ENCODE data around the gene MASP1. TPM values are rescaled to one million over a fixed set of nuclear protein-coding genes. Genes with fewer than 3 reads are reported as not detected.
A peak's percentile ranks its signal among the peaks of the same experiment; 100 is the strongest.
"Not testable (repeated sequence)": the region's sequence is repeated elsewhere in the genome, so short reads cannot be mapped to it uniquely, and the experiment has no call there.

MASP1 gene
- total RNA-seq, 1 donor from 2014 or later, result 5.7 TPM

DNA sequence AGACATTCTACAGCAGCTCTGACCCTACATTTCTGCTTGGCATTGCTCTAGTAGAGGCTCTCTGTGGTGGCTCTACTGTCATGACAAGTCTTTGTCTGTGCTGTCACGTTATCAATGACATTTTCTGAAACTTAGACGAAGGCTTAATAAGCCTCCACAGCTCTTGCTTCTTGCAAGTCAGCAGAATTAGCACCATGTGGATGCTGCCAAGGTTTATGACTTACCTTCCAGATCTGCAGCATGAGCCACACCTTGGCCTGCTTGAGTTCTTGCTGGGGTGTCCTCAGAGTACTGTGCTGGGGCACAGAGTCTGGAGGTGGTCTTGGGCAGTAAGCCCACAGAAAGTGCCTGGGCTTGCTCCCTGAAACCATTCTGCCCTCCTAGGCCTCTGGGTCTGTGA, 84.5 kb downstream of the MASP1 start:
- Histone ChIP-seq H3K4me3 (ENCODE audit: low read length in 3 of 3) (no peak overlapping the region), H3K9me3 (ENCODE audit: control insufficient read depth in 3 of 3, low read length in 3 of 3) (no peaks in the 10 kb centered on the region), H3K27ac (ENCODE audit: low read depth, low read length) (no peak overlapping the region), H3K27me3 (ENCODE audit: control insufficient read depth in 3 of 3, insufficient read depth in 3 of 3, low read length in 3 of 3) (no peaks in the 10 kb centered on the region), H3K4me1 (ENCODE audit: control insufficient read depth in 3 of 3, insufficient read depth in 3 of 3, low read length in 3 of 3) (peaks cover 5 to 22% (median 19%) of the 10 kb centered on the region in 3 donors), H3K9ac (ENCODE audit: low read depth in 1 of 3, low read length in 3 of 3) (no peak overlapping the region), H3K36me3 (ENCODE audit: control insufficient read depth in 3 of 3, insufficient read depth in 3 of 3, low read length in 3 of 3) (no peaks in the 10 kb centered on the region)

DNA sequence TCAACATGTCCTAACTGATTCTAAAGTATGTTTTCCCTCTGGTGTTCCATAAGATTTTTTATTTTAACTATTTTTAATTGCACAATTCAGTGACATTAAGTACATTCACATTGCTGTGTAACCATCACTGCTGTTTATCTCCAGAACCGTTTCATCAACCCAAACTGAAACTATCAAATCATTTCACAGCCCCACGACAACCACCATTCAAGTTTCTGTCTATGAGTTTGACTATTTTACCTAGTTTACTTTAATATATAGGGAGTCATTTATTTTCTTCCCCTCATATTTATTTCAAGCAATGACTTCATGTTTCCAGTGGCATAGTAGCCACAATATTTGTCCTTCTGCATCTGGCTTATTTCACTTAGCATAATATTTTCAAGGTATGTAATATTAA, 85.9 kb downstream of the MASP1 start:
- Histone ChIP-seq H3K4me3 (ENCODE audit: low read length in 3 of 3) (no peak overlapping the region), H3K9ac (ENCODE audit: low read depth in 1 of 3, low read length in 3 of 3) (no peak overlapping the region), H3K27me3 (ENCODE audit: control insufficient read depth in 3 of 3, insufficient read depth in 3 of 3, low read length in 3 of 3) (no peaks in the 10 kb centered on the region), H3K27ac (ENCODE audit: low read depth, low read length) (no peak overlapping the region), H3K9me3 (ENCODE audit: control insufficient read depth in 3 of 3, low read length in 3 of 3) (no peaks in the 10 kb centered on the region), H3K36me3 (ENCODE audit: control insufficient read depth in 3 of 3, insufficient read depth in 3 of 3, low read length in 3 of 3) (no peaks in the 10 kb centered on the region), H3K4me1 (ENCODE audit: control insufficient read depth in 3 of 3, insufficient read depth in 3 of 3, low read length in 3 of 3) (peaks cover 2 to 16% (median 9%) of the 10 kb centered on the region in 3 donors)

DNA sequence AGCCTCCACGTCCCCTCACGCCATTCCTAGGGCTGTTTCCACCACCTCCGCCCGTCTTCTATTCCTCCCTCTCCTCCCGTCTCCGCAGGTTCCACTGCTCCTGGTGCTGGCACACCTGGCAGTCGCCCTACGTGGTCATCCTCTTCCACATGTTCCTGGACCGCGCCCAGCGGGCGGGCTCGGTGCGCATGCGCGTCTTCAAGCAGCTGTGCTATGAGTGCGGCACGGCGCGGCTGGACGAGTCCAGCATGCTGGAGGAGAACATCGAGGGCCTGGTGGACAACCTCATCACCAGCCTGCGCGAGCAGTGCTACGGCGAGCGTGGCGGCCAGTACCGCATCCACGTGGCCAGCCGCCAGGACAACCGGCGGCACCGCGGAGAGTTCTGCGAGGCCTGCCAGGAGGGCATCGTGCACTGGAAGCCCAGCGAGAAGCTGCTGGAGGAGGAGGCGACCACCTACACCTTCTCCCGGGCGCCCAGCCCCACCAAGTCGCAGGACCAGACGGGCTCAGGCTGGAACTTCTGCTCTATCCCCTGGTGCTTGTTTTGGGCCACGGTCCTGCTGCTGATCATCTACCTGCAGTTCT, 92.0 kb downstream of the MASP1 start:
- H3K27me3 ChIP-seq (ENCODE audit: control insufficient read depth in 3 of 3, insufficient read depth in 3 of 3, low read length in 3 of 3); H3K36me3 ChIP-seq (ENCODE audit: control insufficient read depth in 3 of 3, insufficient read depth in 3 of 3, low read length in 3 of 3); H3K4me3 ChIP-seq (ENCODE audit: low read length in 3 of 3); H3K9me3 ChIP-seq (ENCODE audit: control insufficient read depth in 3 of 3, low read length in 3 of 3); H3K9ac ChIP-seq (ENCODE audit: low read depth in 1 of 3, low read length in 3 of 3); H3K27ac ChIP-seq (ENCODE audit: low read depth, low read length); H3K4me1 ChIP-seq (ENCODE audit: control insufficient read depth in 3 of 3, insufficient read depth in 3 of 3, low read length in 3 of 3): not testable (repeated sequence)

DNA sequence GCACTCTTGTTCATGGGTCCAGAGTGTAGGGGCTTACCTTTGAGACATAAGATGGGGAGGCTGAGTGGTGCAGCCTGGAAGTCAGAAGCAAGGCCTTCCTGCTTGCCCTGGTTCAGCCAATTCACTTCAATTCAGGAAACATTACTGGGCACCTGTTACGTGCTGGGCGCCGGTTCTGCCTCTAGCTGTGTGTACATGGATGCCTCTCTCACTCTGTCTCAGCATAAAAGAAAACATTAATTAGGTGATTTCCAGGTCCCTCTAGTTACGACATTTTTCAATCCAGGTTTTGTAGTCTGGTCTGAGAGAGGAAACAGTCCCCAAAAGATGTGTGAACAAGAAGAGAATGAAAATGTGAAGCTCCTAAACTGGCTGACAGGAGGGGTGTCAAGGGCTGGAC, 93.0 kb downstream of the MASP1 start:
- Histone ChIP-seq H3K9me3 (ENCODE audit: control insufficient read depth in 3 of 3, low read length in 3 of 3) (no peaks in the 10 kb centered on the region), H3K9ac (ENCODE audit: low read depth in 1 of 3, low read length in 3 of 3) (no peak overlapping the region), H3K36me3 (ENCODE audit: control insufficient read depth in 3 of 3, insufficient read depth in 3 of 3, low read length in 3 of 3) (no peaks in the 10 kb centered on the region), H3K4me3 (ENCODE audit: low read length in 3 of 3) (no peak overlapping the region), H3K4me1 (ENCODE audit: control insufficient read depth in 3 of 3, insufficient read depth in 3 of 3, low read length in 3 of 3) (no peaks in the 10 kb centered on the region), H3K27ac (ENCODE audit: low read depth, low read length) (no peak overlapping the region), H3K27me3 (ENCODE audit: control insufficient read depth in 3 of 3, insufficient read depth in 3 of 3, low read length in 3 of 3) (no peaks in the 10 kb centered on the region)

DNA sequence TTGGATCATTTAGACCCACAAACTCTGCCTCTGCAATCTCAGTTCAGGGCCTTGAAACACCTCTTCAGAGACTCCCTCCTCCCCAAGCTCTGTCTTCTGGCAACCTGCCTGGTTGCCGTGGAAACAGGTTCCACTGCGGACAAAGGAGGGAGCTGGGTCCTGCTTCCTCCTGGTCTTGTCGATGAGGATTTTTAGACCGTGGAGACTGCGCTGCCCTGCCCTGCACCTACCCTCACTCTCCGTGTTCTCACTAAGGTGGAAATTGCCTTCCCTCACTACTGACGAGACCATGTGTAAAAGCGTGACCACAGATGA, 94.2 kb downstream of the MASP1 start, which contains the start of gene RTP1:
Gene RTP1, plus strand, starts transcription at position 152 of the 315 bp plus-strand sequence. Its CDS starts 30 bp downstream, at position 182.
- Histone ChIP-seq H3K9ac (ENCODE audit: low read depth in 1 of 3, low read length in 3 of 3) (no peak within 1 kb of the TSS), H3K4me3 (ENCODE audit: low read length in 3 of 3) (no peak within 1 kb of the TSS), H3K4me1 (ENCODE audit: control insufficient read depth in 3 of 3, insufficient read depth in 3 of 3, low read length in 3 of 3) (no peaks in the 10 kb centered on the region), H3K27me3 (ENCODE audit: control insufficient read depth in 3 of 3, insufficient read depth in 3 of 3, low read length in 3 of 3) (no peaks in the 10 kb centered on the region), H3K36me3 (ENCODE audit: control insufficient read depth in 3 of 3, insufficient read depth in 3 of 3, low read length in 3 of 3) (no peaks in the 10 kb centered on the region), H3K27ac (ENCODE audit: low read depth, low read length) (no peak within 1 kb of the TSS), H3K9me3 (ENCODE audit: control insufficient read depth in 3 of 3, low read length in 3 of 3) (no peaks in the 10 kb centered on the region)

DNA sequence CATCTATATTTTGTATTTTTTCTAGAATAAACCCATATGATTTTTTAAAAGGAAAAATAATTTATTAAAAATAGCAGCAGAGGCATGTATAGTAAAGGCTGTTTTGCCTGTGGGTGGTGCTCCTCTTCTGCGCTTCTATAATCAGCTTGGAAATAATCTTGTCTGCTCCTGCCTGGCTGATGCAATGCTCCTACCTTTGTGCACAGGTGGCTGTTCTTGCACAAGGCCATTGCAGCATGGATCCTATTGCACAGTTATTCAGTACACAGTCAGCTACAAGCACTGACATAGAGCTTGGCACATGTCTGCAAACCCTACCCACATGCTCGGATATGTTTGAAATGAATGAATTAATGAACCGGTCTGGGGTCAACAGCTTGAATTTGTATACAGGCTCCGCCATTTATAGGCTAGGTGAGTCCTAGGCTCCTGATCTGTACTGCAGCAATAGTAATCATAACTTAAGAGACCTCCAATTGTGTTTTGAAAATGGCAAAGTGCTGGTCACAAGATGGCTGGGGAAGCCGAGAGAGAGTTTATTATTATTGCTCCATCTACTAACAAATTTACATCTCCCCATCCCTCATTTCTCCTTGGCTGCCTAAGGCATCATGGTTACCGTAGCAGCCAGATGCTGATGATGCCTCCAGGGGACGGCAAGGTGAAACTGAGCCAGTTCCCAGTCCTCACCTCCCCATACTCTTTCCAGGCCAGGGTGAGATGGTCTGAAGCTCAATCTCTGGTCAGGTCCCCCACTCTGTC, 94.8 kb downstream of the MASP1 start:
- H3K9ac ChIP-seq (ENCODE audit: low read depth in 1 of 3, low read length in 3 of 3), result no peak overlapping the region
- no peaks in the 10 kb centered on the region for H3K27me3 ChIP-seq (ENCODE audit: control insufficient read depth in 3 of 3, insufficient read depth in 3 of 3, low read length in 3 of 3)
- H3K4me3 ChIP-seq (ENCODE audit: low read length in 3 of 3), result no peak overlapping the region
- H3K9me3 ChIP-seq (ENCODE audit: control insufficient read depth in 3 of 3, low read length in 3 of 3), result no peaks in the 10 kb centered on the region
- no peak overlapping the region for H3K27ac ChIP-seq (ENCODE audit: low read depth, low read length)
- no peaks in the 10 kb centered on the region for H3K36me3 ChIP-seq (ENCODE audit: control insufficient read depth in 3 of 3, insufficient read depth in 3 of 3, low read length in 3 of 3)
- no peaks in the 10 kb centered on the region for H3K4me1 ChIP-seq (ENCODE audit: control insufficient read depth in 3 of 3, insufficient read depth in 3 of 3, low read length in 3 of 3)

DNA sequence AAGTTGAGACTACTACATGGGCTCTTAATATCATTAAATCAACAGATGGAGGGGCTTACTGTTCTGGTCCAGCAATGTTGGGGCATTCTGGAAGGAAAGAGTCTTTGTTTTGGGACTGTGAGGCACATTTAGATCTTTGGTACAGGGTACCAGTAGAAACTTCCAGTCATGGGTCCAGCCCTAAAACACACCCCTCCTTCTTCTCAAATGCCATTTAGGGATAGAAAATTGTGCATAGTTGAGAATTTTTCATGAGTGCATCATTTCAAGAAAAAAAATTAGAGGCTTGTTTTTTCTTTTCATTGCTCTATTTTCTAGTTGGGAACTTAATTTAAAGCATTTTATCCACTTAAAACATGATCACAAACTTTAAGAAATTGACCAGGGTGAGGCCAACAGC, 98.4 kb downstream of the MASP1 start:
- H3K27me3 ChIP-seq (ENCODE audit: control insufficient read depth in 3 of 3, insufficient read depth in 3 of 3, low read length in 3 of 3), result no peaks in the 10 kb centered on the region
- H3K4me1 ChIP-seq (ENCODE audit: control insufficient read depth in 3 of 3, insufficient read depth in 3 of 3, low read length in 3 of 3), result peaks cover 0 to 3% (median 0%) of the 10 kb centered on the region in 3 donors
- no peak overlapping the region for H3K27ac ChIP-seq (ENCODE audit: low read depth, low read length)
- no peak overlapping the region for H3K9ac ChIP-seq (ENCODE audit: low read depth in 1 of 3, low read length in 3 of 3)
- H3K36me3 ChIP-seq (ENCODE audit: control insufficient read depth in 3 of 3, insufficient read depth in 3 of 3, low read length in 3 of 3), result no peaks in the 10 kb centered on the region
- H3K4me3 ChIP-seq (ENCODE audit: low read length in 3 of 3), result no peak overlapping the region
- H3K9me3 ChIP-seq (ENCODE audit: control insufficient read depth in 3 of 3, low read length in 3 of 3), result no peaks in the 10 kb centered on the region

DNA sequence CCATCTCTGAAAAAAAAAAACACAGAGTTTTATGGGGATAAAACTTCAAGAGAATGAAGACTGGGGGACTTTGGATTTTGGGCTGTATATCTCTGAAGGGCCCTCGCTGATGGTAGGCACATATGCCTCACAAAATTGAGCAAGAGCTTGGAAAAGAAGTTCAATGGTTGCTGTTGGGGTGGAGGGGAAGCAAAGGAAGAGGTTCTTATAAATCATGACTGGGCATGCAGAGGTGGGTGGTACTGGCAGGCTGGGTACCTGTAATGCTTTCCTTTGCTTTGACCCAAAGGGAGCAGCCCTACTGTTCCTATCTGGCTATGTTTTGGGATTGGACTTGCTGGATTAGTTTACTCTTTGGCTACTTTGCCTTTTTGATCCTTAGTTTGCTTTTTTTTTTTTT, 100.3 kb downstream of the MASP1 start:
- no peak overlapping the region for H3K9ac ChIP-seq (ENCODE audit: low read depth in 1 of 3, low read length in 3 of 3)
- H3K4me3 ChIP-seq (ENCODE audit: low read length in 3 of 3), result no peak overlapping the region
- no peaks in the 10 kb centered on the region for H3K27me3 ChIP-seq (ENCODE audit: control insufficient read depth in 3 of 3, insufficient read depth in 3 of 3, low read length in 3 of 3)
- H3K27ac ChIP-seq (ENCODE audit: low read depth, low read length), result no peak overlapping the region
- H3K9me3 ChIP-seq (ENCODE audit: control insufficient read depth in 3 of 3, low read length in 3 of 3), result no peaks in the 10 kb centered on the region
- no peaks in the 10 kb centered on the region for H3K36me3 ChIP-seq (ENCODE audit: control insufficient read depth in 3 of 3, insufficient read depth in 3 of 3, low read length in 3 of 3)
- peaks cover 10 to 22% (median 15%) of the 10 kb centered on the region in 3 donors for H3K4me1 ChIP-seq (ENCODE audit: control insufficient read depth in 3 of 3, insufficient read depth in 3 of 3, low read length in 3 of 3)

DNA sequence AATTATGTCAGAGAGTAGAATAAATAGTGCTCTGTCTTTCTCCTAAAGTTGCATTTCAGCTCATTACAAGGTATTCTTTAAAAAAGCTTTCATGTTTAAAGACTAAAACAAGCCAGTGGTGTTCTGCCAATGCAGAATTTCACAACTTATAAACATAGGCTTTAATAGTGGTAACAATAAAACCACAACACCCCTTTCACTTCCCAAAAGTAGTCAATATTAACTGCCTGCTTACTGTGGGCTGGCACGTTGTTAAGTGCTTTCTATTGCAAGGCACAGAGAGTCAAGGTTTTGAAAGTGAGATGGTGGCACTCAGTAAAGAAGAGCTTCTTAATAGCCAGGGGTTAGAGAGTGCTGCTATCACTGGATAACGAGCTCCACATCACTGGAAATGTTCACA, 102.6 kb downstream of the MASP1 start:
- Histone ChIP-seq H3K27me3 (ENCODE audit: control insufficient read depth in 3 of 3, insufficient read depth in 3 of 3, low read length in 3 of 3) (no peaks in the 10 kb centered on the region), H3K9ac (ENCODE audit: low read depth in 1 of 3, low read length in 3 of 3) (no peak overlapping the region), H3K9me3 (ENCODE audit: control insufficient read depth in 3 of 3, low read length in 3 of 3) (no peaks in the 10 kb centered on the region), H3K36me3 (ENCODE audit: control insufficient read depth in 3 of 3, insufficient read depth in 3 of 3, low read length in 3 of 3) (no peaks in the 10 kb centered on the region), H3K27ac (ENCODE audit: low read depth, low read length) (no peak overlapping the region), H3K4me3 (ENCODE audit: low read length in 3 of 3) (no peak overlapping the region), H3K4me1 (ENCODE audit: control insufficient read depth in 3 of 3, insufficient read depth in 3 of 3, low read length in 3 of 3) (peaks cover 15 to 28% (median 20%) of the 10 kb centered on the region in 3 donors)

DNA sequence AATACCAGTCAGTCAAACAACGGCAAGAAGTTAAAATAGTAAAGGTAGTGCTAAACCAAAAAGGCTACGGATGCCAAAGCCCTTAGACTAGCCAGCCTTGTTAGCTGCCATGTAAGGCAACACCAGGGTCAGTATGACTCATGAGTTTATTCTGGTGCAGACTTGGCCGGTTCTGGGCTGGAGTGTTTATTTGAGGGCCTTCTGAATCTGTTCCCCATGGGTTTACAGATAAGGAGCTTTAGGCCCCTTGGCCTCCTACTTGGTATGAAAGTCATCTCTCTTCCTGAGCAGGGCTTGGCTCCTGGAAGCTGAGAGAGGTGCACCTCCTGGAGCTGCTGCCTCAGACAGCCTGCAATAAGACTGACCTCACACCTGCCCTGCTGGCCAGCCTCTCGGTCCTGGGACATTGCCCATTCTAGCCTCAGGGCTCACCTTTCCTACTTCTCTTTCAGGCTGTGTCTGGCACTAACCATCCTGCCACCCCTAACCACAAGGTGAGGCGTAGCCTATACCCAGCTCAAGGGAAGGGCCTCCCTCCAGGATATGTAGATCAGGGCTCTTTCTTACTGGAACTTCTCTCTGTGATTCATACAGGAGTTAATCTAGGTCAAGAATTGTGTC, 104.6 kb downstream of the MASP1 start:
- Histone ChIP-seq H3K9ac (ENCODE audit: low read depth in 1 of 3, low read length in 3 of 3) (peak overlapping the region; percentile 39 to 63 (median 45)), H3K27ac (ENCODE audit: low read depth, low read length) (peak overlapping the region; percentile 90), H3K9me3 (ENCODE audit: control insufficient read depth in 3 of 3, low read length in 3 of 3) (no peaks in the 10 kb centered on the region), H3K4me3 (ENCODE audit: low read length in 3 of 3) (peak overlapping the region in 1 of 3 donors; percentile 18), H3K4me1 (ENCODE audit: control insufficient read depth in 3 of 3, insufficient read depth in 3 of 3, low read length in 3 of 3) (peaks cover 15 to 28% (median 20%) of the 10 kb centered on the region in 3 donors), H3K27me3 (ENCODE audit: control insufficient read depth in 3 of 3, insufficient read depth in 3 of 3, low read length in 3 of 3) (no peaks in the 10 kb centered on the region), H3K36me3 (ENCODE audit: control insufficient read depth in 3 of 3, insufficient read depth in 3 of 3, low read length in 3 of 3) (no peaks in the 10 kb centered on the region)

Data from skeletal muscle tissue (tissue), 4 donors.